C4-2B (cell line): ENCODE measurements around the gene CARM1.

ENCODE experiments used
- CTCF ChIP-seq: fragments of 450-650 bp; conservative IDR thresholded peaks from 2 replicates; pipeline ENCODE4 v1.5.1; 2017; ENCODE audit warnings: mild to moderate bottlenecking
- ZFX ChIP-seq: fragments of 450-650 bp; IDR thresholded peaks from 2 replicates; pipeline ENCODE4 v1.6.1; 2017

GRCh38 chr19:10835089-10835753 lies 36.1 kb upstream of the CARM1 start:
- TF ChIP-seq CTCF (no peak), ZFX (no peak)
